H1 (cell line): ENCODE data around the gene ABCC2. TPM values are rescaled to one million over a fixed set of nuclear protein-coding genes. Genes with fewer than 3 reads are reported as not detected.

Experiments used
- CTCF ChIA-PET: fragments of 300-600 bp; sonication (Branson Sonifier 250); formaldehyde crosslinking; loops from one replicate; lab custom pipeline; 2021; ENCODE audit not compliant: partially characterized antibody; lab: Charles Lee
- POLR2A ChIA-PET: fragments of 300-600 bp; sonication (Branson Sonifier 250); formaldehyde crosslinking; loops from one replicate; lab custom pipeline; 2021; ENCODE audit warnings: inconsistent platforms; ENCODE audit not compliant: partially characterized antibody; lab: Charles Lee
- DNase-seq, 2 experiments: peaks; one replicate each; pipeline versions ENCODE4 v3.0.0 to v3.0.0-alpha.2; 2010 to 2022; ENCODE audit warnings: low spot score in 2 of 2, low read depth in 1 of 2, mixed read lengths in 1 of 2
- FAIRE-seq: peaks from 2 replicates; lab custom pipeline; 2011; peaks lifted over from hg19 to GRCh38; lab: Jason Lieb, UNC
- H2AFZ ChIP-seq: 2 replicates; pipeline ENCODE4 v1.8.1; 2012; ENCODE audit warnings: low read length, inconsistent platforms
- H2AK5ac ChIP-seq: 2 replicates; pipeline ENCODE4 v1.6.1; 2013; ENCODE audit warnings: low read depth, low read length
- H2BK120ac ChIP-seq: replicated peaks from 2 replicates; pipeline ENCODE3; 2013; ENCODE audit warnings: low read depth, low read length, inconsistent platforms
- H2BK12ac ChIP-seq: 2 replicates; pipeline ENCODE4 v1.6.1; 2013; ENCODE audit warnings: low read depth, low read length
- H2BK15ac ChIP-seq: 2 replicates; pipeline ENCODE4 v1.6.1; 2013; ENCODE audit warnings: low read length
- H2BK20ac ChIP-seq: 2 replicates; pipeline ENCODE4 v1.6.1; 2013; ENCODE audit warnings: low read length
- H2BK5ac ChIP-seq: 2 replicates; pipeline ENCODE4 v1.6.1; 2013; ENCODE audit warnings: low read depth, low read length
- H3K14ac ChIP-seq: 2 replicates; pipeline ENCODE4 v1.6.1; 2013; ENCODE audit warnings: inconsistent platforms; ENCODE audit not compliant: insufficient read length
- H3K18ac ChIP-seq: 2 replicates; pipeline ENCODE4 v1.6.1; 2013; ENCODE audit warnings: low read length; ENCODE audit errors: extremely low read depth
- H3K23ac ChIP-seq: 2 replicates; pipeline ENCODE4 v1.6.1; 2013; ENCODE audit warnings: inconsistent platforms; ENCODE audit not compliant: insufficient read length
- H3K23me2 ChIP-seq: 2 replicates; pipeline ENCODE4 v1.6.1; 2013; ENCODE audit warnings: low read depth, low read length
- H3K27ac ChIP-seq: 2 replicates; pipeline ENCODE4 v1.6.1; 2011; ENCODE audit warnings: low read depth, low read length, inconsistent platforms
- H3K27me3 ChIP-seq, 4 experiments: replicated peaks in 1 of 4; 1 replicate in 1 of 4; 2 replicates in 3 of 4; pipeline versions ENCODE4 v1.6.1 to v1.8.1; 2011 to 2013; ENCODE audit warnings: low read length in 3 of 4, mild to moderate bottlenecking in 3 of 4, inconsistent platforms in 2 of 4, mixed read lengths in 2 of 4, moderate library complexity in 1 of 4; ENCODE audit not compliant: control insufficient read depth in 3 of 4, insufficient read depth in 3 of 4; ENCODE audit errors: extremely low read depth in 1 of 4
- H3K36me3 ChIP-seq, 4 experiments: 2 replicates each; pipeline versions ENCODE4 v1.6.1 to v1.8.1; 2011 to 2013; ENCODE audit warnings: mild to moderate bottlenecking in 4 of 4, low read length in 3 of 4, moderate library complexity in 2 of 4, control low read depth in 1 of 4, inconsistent platforms in 1 of 4; ENCODE audit not compliant: insufficient read depth in 4 of 4, control insufficient read depth in 2 of 4
- H3K4ac ChIP-seq: replicated peaks from 2 replicates; pipeline ENCODE3; 2013; ENCODE audit warnings: low read length, low read depth, mixed read lengths, inconsistent platforms; ENCODE audit not compliant: insufficient read length
- H3K4me1 ChIP-seq, 4 experiments: replicated peaks in 1 of 4; 1 replicate in 1 of 4; 2 replicates in 3 of 4; pipeline versions ENCODE4 v1.6.1 to v1.8.1; 2011 to 2013; ENCODE audit warnings: low read length in 3 of 4, inconsistent platforms in 2 of 4, mixed read lengths in 1 of 4; ENCODE audit not compliant: insufficient read depth in 4 of 4, control insufficient read depth in 3 of 4
- H3K4me2 ChIP-seq, 2 experiments: 2 replicates each; pipeline versions ENCODE4 v1.6.1 to v1.8.1; 2011 to 2013; ENCODE audit warnings: low read depth in 2 of 2, low read length in 2 of 2, control low read depth in 1 of 2, inconsistent platforms in 1 of 2, mild to moderate bottlenecking in 1 of 2; ENCODE audit not compliant: insufficient read depth in 1 of 2
- H3K4me3 ChIP-seq, 4 experiments: fragments of 200-600, 300-600 bp in 1 of 4; sonication (generic), shearing (Covaris generic), sonication (Bioruptor Twin) in 1 of 4; 2 replicates each; pipeline versions ENCODE4 v1.5.1 to v1.8.1; 2011 to 2016; ENCODE audit warnings: low read length in 4 of 4, low read depth in 3 of 4, control low read depth in 2 of 4, inconsistent platforms in 2 of 4, mild to moderate bottlenecking in 2 of 4, mixed read lengths in 1 of 4, moderate library complexity in 1 of 4; ENCODE audit not compliant: insufficient read depth in 2 of 4; ENCODE audit errors: extremely low read depth in 1 of 4
- H3K56ac ChIP-seq: replicated peaks from 2 replicates; pipeline ENCODE3; 2013; ENCODE audit warnings: low read depth, mild to moderate bottlenecking, mixed read lengths, low read length, inconsistent platforms; ENCODE audit not compliant: insufficient read length
- H3K79me1 ChIP-seq: 2 replicates; pipeline ENCODE4 v1.6.1; 2013; ENCODE audit warnings: low read depth, low read length, control low read depth
- H3K79me2 ChIP-seq, 2 experiments: 2 replicates each; pipeline versions ENCODE4 v1.6.1 to v1.8.1; 2012 to 2013; ENCODE audit warnings: low read length in 2 of 2, mild to moderate bottlenecking in 2 of 2, inconsistent platforms in 1 of 2; ENCODE audit not compliant: insufficient read depth in 2 of 2, control insufficient read depth in 1 of 2
- H3K9ac ChIP-seq, 4 experiments: replicated peaks in 1 of 4; 1 replicate in 1 of 4; 2 replicates in 3 of 4; pipeline versions ENCODE4 v1.6.1 to v1.8.1; 2011 to 2013; ENCODE audit warnings: low read depth in 3 of 4, low read length in 3 of 4, control low read depth in 2 of 4, mild to moderate bottlenecking in 2 of 4, moderate library complexity in 2 of 4, inconsistent platforms in 1 of 4; ENCODE audit errors: extremely low read depth in 1 of 4
- H3K9me3 ChIP-seq, 2 experiments: 2 replicates each; pipeline versions ENCODE4 v1.6.1 to v1.8.1; 2012 to 2013; ENCODE audit warnings: mild to moderate bottlenecking in 2 of 2, moderate library complexity in 2 of 2, control low read depth in 1 of 2, inconsistent platforms in 1 of 2, low read depth in 1 of 2, low read length in 1 of 2, mixed read lengths in 1 of 2; ENCODE audit not compliant: insufficient read depth in 2 of 2
- H4K20me1 ChIP-seq, 2 experiments: replicated peaks in 1 of 2; 2 replicates each; pipeline versions ENCODE3 to v1.8.1; 2011 to 2013; ENCODE audit warnings: inconsistent platforms in 2 of 2, low read length in 2 of 2, mild to moderate bottlenecking in 1 of 2; ENCODE audit not compliant: insufficient read depth in 2 of 2, control insufficient read depth in 1 of 2
- H4K5ac ChIP-seq: 2 replicates; pipeline ENCODE4 v1.6.1; 2013; ENCODE audit warnings: low read length, low read depth, mixed read lengths, inconsistent platforms; ENCODE audit not compliant: insufficient read length
- H4K8ac ChIP-seq: 2 replicates; pipeline ENCODE4 v1.8.0; 2013; ENCODE audit warnings: mild to moderate bottlenecking, moderate library complexity, low read length, inconsistent platforms; ENCODE audit not compliant: insufficient read depth; ENCODE audit errors: extremely low read depth
- H4K91ac ChIP-seq: replicated peaks from 2 replicates; pipeline ENCODE3; 2013; ENCODE audit warnings: low read length, mixed read lengths, inconsistent platforms; ENCODE audit not compliant: insufficient read length
- CHD1 ChIP-seq: IDR thresholded peaks from 2 replicates; pipeline ENCODE4 v1.6.1; 2012; ENCODE audit warnings: low read depth, low read length, improper control_type of control experiment
- CHD2 ChIP-seq: IDR thresholded peaks from 2 replicates; pipeline ENCODE4 v1.6.1; 2012; ENCODE audit warnings: low read length, improper control_type of control experiment
- EZH2 ChIP-seq: fragments of 200-600 bp; sonication (generic); IDR thresholded peaks from 2 replicates; pipeline ENCODE4 v1.7.1; 2012; ENCODE audit warnings: low read depth, mild to moderate bottlenecking, moderate library complexity, low read length, inconsistent platforms; ENCODE audit not compliant: severe bottlenecking
- NRF1 ChIP-seq: IDR thresholded peaks from 2 replicates; pipeline ENCODE4 v1.6.1; 2011; ENCODE audit warnings: mild to moderate bottlenecking, low read depth, low read length, improper control_type of control experiment
- SP4 ChIP-seq: IDR thresholded peaks from 2 replicates; pipeline ENCODE4 v1.6.1; 2012; ENCODE audit warnings: low read length, inconsistent platforms
- TBP ChIP-seq: IDR thresholded peaks from 2 replicates; pipeline ENCODE4 v1.6.1; 2011; ENCODE audit warnings: low read depth, low read length, improper control_type of control experiment
- WGBS, 2 experiments: shearing (Covaris generic) in 1 of 2; methylation state at CpG; one replicate each; pipeline versions ENCODE4 v1.1.6 to v1.1.7; 2013 to 2015; ENCODE audit warnings: low lambda C conversion rate in 2 of 2, mixed read lengths in 2 of 2, inconsistent platforms in 1 of 2, low coverage in 1 of 2, missing lambda C conversion rate in 1 of 2; ENCODE audit not compliant: insufficient replicate concordance in 2 of 2, insufficient coverage in 1 of 2, insufficient read length in 1 of 2; ENCODE audit errors: extremely low coverage in 1 of 2, missing lambda C conversion rate in 1 of 2; 5-methylcytosine and 5-hydroxymethylcytosine counted together
- polyA plus RNA-seq, 7 experiments: library from polyadenylated mRNA; depleted of rRNA in 3 of 7; stranded (reverse) in 5 of 7; unstranded in 2 of 7; fragments of >200 nt in 5 of 7; fragments of 200-250 nt in 2 of 7; gene quantifications; 1 replicate in 5 of 7; 2 replicates in 1 of 7; 4 replicates in 1 of 7; pipeline versions ENCODE4 v1.2.1 to v1.2.3, GENCODE V29; 2011 to 2013; ENCODE audit warnings: missing spikeins in 2 of 7, mixed read lengths in 2 of 7
- total RNA-seq: library from RNA; stranded (reverse); fragmentation: NEBNext Ultra II Directional; extraction: Animal tissue kit (Norgen Biotek cat#: 25700); gene quantifications from 2 replicates; pipeline ENCODE4 v1.2.1, GENCODE V29; 2021

ABCC2 gene
- total and polyA plus RNA-seq, 2 of the 8 experiments (the other 6 are each of a cell fraction or from before 2014, with no cell fraction given): 0.74 to 1.1 TPM

DNA sequence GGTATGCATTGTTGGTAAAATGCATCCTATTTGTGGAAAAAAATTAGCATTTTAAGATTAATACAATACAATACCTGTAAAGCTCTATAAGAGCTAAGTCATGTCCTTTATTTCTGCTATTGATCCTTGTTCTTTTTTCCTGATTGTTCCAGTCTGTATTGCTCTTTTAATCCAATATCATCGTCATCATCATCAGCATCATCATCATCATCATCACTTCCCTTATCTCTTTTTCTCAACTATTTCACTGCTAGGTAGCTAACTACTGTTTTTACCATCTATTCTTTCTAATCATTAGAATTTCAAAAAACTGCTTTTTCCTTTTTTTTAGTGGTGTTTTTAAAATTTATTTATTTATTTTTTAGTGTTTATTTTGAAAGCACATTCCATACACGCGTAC lies 71.2 kb downstream of the ABCC2 start:
- Histone ChIP-seq H3K79me1 (no peaks in the 10 kb centered on the region), H2BK120ac (no peak overlapping the region), H2BK5ac (no peak overlapping the region), H3K23me2 (no peaks in the 10 kb centered on the region), H4K5ac (no peak overlapping the region), H3K4me2 (no peak overlapping the region), H3K14ac (no peak overlapping the region), H3K27ac (no peak overlapping the region), H3K23ac (no peak overlapping the region), H3K27me3 (no peaks in the 10 kb centered on the region), H3K18ac (no peak overlapping the region), H3K9me3 (no peaks in the 10 kb centered on the region), H3K4me3 (no peak overlapping the region), H2BK12ac (no peak overlapping the region), H3K79me2 (no peaks in the 10 kb centered on the region), H3K36me3 (no peaks in the 10 kb centered on the region), H2BK20ac (no peak overlapping the region), H4K91ac (no peak overlapping the region), H3K56ac (no peak overlapping the region), H2BK15ac (no peak overlapping the region), H2AFZ (no peak overlapping the region), H3K4me1 (peaks cover 8 to 22% (median 16%) of the 10 kb centered on the region in 4 experiments; a peak in 6 of 7 replicates), H4K8ac (no peak overlapping the region), H3K4ac (no peak overlapping the region), H4K20me1 (no peaks in the 10 kb centered on the region), H2AK5ac (no peak overlapping the region), H3K9ac (no peak overlapping the region)
- WGBS, 2 experiments: 87 to 100% methylated on average over 1 to 3 of the region's 3 CpGs
- CTCF ChIA-PET: interaction anchor here (0.6 to 10.8 kb wide), 13 partner anchors 8 to 1876 kb away, joined by 3 to 100 read pairs (median 5); no protein-coding TSS in a partner anchor
- POLR2A ChIA-PET: interaction anchor here (0.6 to 1.2 kb wide), 2 partner anchors 20 to 91 kb away, joined by 4 to 5 read pairs; no protein-coding TSS in a partner anchor
- DNase-seq (no peak), FAIRE-seq (no peak)
- TF ChIP-seq CHD1: no peak
- TF ChIP-seq EZH2: no peak
- no peak for TF ChIP-seq CHD2
- no peak for TF ChIP-seq NRF1
- TF ChIP-seq TBP: no peak
- TF ChIP-seq SP4: no peak
